GM21515 (cell line): ENCODE measurements around the gene PNKD.

Experiments
- ATAC-seq: cut with Tn5 transposase; IDR thresholded peaks from one replicate; pipeline ENCODE4 v1.9.1; 2021; ENCODE audit not compliant: unreplicated experiment

Gene PNKD, protein sequence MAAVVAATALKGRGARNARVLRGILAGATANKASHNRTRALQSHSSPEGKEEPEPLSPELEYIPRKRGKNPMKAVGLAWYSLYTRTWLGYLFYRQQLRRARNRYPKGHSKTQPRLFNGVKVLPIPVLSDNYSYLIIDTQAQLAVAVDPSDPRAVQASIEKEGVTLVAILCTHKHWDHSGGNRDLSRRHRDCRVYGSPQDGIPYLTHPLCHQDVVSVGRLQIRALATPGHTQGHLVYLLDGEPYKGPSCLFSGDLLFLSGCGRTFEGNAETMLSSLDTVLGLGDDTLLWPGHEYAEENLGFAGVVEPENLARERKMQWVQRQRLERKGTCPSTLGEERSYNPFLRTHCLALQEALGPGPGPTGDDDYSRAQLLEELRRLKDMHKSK

DNA sequence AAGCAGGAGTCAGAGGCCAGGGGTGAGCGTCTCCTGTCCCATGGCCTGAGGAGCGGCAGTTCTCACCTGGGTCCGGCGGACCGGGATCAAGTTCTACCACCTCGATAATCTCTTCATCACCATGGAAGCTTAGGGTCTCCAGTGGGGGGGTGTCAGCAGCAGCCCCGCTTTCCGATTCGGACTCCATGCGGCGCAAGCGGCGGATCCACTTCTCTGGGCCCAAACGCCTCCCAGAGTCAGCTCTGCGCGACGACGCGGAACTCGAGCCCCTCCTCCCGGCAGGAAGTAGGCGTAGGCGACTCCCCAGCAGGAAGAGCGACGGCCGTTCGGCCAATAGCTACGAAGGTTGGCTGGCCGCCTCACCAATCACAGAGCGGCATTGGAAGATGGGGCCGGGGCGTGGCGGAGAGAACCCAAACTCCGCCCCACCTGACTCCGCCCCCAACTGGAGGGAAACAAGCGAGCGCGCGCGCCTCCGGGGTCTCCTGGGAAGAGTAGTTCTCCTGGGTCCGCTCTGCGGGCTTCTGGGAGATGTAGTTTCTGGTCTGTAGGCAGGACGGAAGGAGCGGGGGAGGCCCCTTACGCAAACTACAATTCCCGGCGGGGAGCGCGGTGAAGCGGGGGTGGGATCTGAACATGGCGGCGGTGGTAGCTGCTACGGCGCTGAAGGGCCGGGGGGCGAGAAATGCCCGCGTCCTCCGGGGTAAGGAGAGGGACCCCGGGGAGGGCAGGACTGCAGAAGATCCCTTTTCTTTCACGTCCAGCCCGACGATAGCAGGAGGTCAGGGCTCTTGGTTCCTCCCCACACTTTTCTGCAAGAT is at the start of gene PNKD, which contains the start of gene AAMP:
Gene PNKD, plus strand, starts transcription at position 620 of the 821 bp plus-strand sequence. Its CDS starts 17 bp downstream, at position 637.
Gene AAMP, minus strand, starts transcription at position 238 of the 821 bp plus-strand sequence. Its CDS starts 51 bp downstream, at position 187.
- peak; percentile 89 for ATAC-seq

DNA sequence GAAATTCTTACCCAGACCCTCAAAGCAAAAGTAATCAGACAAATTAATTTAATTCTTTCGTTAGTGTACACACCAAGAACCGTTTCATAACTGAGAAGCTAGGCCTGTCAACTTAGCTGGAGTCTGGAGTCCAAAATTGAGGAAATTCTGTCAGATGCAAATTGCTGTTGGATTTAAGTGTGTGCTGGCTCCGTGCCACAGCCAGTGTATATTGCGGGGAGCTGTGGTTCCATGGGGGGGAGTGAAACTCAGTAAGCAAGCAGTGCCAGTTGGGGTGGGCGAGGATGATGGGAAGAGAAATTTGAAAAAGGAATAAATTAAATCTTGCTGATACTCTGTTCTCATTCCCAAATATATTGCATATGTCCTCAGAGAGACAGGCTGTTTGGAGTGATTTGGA is 49.3 kb upstream of the PNKD start:
- no peak for ATAC-seq

- ATAC-seq, result no peak
These were observed 47.3 kb upstream of the PNKD start for GRCh38 chr2:218223046-218223445.

- ATAC-seq, result no peak
These were observed 46.1 kb upstream of the PNKD start for GRCh38 chr2:218224186-218224585.

- no peak for ATAC-seq
These were observed 43.4 kb upstream of the PNKD start for GRCh38 chr2:218226903-218227302.

- no peak for ATAC-seq
These were observed 41.8 kb upstream of the PNKD start for GRCh38 chr2:218228366-218229090.

GRCh38 chr2:218229239-218229638 is 41.1 kb upstream of the PNKD start:
- peak; percentile 86 for ATAC-seq

- no peak for ATAC-seq
These were observed 40.5 kb upstream of the PNKD start for GRCh38 chr2:218229851-218230250.

- peak; percentile 51 for ATAC-seq
These were observed 39.4 kb upstream of the PNKD start for GRCh38 chr2:218230882-218231281.

- no peak for ATAC-seq
These were observed 36.8 kb upstream of the PNKD start for GRCh38 chr2:218233543-218233942.

DNA sequence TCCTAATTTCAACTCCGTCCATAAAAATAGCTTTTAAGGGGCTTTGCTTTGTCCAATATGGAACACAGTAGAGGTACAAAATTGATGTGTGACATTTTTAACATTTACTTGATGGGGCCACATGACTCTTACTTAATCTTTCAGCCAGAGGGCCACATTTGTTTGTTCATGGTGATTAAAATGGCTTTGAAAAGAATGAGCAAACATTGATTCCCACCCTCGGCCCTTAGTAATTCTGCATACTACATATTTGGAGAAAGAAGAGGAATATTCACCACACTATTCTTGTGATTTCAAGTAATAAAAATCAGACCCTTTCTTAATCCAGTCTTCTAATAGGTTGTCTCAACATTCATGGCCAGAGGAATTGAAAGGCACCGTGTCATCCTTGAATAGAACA is 35.8 kb upstream of the PNKD start:
- ATAC-seq, result no peak

DNA sequence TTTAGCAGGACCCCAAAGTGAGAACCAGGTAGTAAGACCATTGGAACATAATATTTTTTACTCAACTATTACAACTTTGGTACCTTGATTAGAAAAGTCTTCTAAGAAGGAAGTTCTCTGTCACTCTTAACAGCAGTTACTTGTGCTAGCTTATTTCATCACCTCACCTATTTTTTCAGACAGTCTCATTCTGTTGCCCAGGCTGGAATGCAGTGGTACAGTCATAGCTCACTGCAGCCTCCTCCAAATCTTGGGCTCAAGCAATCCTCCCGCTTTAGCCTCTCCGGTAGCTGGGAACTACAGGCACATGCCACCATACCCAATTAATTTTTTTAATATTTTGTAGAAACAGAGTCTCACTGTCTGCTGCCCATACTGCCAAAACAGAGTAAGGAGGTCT is 35.3 kb upstream of the PNKD start:
- no peak for ATAC-seq

DNA sequence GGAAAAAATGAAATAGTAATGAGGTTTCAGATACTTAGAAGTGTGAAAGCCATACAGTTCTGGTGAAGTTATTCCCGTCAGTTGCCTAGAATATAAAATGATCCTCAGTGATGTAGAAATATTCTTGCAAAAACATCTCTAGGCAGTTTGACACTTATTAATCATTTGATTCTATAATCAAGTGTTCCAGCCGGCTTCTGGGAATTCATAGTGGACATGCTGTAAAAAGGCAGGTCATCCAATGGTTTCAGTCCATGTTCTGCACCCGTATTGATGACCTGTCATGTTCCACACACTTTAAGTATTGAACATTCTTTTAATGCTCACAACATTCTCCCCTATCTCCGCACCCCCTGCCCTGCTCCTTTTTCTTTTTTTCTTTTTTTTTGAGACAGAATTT is 33.5 kb upstream of the PNKD start:
- no peak for ATAC-seq

GRCh38 chr2:218238887-218239286 is 31.4 kb upstream of the PNKD start:
- no peak for ATAC-seq

DNA sequence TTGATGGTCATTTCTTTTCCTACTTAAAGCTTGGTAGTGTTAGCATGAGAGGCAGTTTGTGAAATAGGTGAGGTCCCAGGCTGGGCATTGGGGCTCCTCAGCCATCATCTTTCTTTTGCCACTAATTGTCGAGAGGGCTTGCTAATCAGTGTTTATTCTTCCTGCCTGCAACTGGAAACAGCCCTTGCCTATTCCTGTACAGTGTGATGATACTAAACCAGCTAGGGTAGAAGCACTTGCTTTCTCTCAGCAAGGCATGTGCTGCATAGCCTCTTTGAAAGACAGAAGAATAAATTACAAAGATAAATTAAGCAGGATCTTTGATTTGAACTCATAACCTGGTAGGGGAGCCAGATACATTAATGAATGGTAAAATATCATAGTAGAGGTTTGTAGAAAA is 26.1 kb upstream of the PNKD start:
- no peak for ATAC-seq

DNA sequence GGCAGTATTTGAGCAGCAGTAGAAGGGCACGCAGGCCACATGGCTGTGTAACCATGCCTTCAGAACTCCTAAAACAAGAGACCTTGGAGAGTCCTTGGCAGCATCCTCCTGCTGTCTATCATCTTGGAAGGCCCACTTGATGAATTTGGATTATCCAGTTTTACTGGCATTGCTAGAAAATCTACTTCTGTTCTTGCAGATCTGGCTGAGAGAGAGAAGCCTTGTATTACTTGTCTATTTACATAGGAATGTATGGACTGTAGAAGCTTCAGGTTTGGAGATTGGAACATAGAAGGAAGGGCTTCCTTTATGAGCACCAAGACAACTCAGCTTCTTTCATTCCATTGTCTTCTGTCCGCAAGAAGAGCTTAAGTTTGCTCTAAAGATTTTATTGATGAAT is 25.7 kb upstream of the PNKD start:
- no peak for ATAC-seq

DNA sequence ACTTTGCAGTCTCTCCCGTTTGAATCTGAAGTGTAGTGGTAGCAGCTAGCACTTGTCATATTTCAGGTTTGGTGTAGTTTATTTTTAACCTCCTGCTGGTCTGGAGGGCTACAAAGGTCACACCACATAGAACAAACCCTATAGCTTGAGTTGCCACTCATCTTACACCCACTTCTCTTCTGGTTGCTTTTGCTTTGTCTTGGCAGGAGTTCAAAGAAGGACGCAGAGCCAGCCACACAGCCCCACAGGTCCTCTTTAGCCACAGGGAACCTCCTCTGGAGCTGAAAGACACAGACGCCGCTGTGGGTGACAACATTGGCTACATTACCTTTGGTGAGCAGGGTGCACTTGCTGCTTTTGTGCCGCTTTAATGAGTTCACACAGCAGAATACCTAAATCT is 25.1 kb upstream of the PNKD start:
- ATAC-seq, result no peak

- ATAC-seq, result no peak
These were observed 20.6 kb upstream of the PNKD start for GRCh38 chr2:218249691-218250090.

DNA sequence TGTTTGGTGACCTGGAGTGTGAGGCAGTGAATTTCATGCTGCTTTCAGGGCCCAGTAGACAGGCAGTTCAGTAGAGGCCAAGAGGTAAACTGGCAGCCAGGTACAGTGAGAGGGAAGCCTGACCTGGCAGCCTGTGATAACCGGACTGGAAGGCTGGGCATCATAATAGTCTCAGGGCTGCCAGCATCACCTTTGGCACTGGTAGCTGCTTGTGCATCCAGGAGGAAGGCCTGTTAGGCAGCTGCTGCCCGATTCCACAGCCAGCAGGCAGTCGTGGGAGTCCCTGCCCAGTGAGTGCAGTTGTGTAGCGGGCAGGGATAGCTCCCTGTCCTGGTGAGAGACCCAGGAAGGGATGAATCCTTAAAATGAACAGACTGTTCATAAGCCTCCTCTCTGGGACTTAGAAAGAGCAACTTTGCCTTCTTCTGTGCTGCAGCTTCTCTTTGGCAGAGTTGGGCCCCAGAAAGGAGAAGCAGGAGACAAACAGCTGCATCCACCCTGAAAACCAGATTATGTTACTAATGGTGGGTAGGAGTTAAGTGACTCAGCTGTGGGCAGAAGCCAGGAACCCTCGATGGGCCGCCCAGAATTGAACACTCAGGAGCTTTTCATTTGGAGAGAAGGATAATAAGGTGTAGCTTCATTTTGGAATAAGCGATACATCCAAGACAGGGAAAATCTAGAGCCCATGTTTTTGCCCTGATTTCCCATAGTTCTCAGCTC is 17.6 kb upstream of the PNKD start:
- no peak for ATAC-seq

DNA sequence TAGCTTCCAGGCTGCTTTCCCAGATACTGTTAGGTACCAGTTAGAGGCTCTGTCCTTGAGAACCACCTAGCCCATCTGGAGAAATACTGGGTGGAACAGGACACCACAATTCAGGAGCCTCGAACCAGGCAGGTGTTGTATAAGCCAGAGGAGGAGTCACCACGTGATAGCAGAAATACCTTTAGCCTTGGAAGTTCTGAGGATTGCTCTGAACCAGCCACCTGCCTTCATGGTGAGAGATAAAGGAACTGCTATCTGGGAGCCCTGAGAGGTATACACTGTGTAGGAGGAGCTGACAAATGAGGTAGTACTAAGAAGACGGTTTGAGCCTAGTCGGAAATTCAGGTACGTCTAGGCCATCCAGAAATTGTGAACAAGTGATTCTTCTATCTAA is 17.1 kb upstream of the PNKD start:
- ATAC-seq, result no peak

DNA sequence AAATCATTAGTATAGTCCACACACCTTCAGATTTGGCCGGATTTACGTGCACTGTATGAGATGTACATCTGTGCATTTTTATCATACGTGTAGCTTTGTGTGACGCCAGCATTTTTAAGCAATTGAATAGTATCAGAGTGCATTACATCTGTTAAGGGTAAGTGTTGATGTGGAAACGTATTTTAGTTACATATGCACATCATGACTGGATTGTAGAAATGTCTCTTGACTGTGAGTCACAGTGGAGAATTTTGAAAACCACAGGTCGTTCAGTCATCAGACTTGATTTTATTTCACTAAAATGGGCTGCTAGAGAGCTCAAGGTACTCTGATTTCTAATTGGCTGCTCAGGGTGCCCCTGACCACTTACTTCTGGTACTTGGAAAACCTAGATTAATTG is 14.9 kb upstream of the PNKD start:
- ATAC-seq, result no peak
